Inferior parietal cortex (tissue), 1 donor: ENCODE measurements around the gene RUNX2.
A peak's percentile ranks its signal among the peaks of the same experiment; 100 is the strongest.

Experiments
- DNase-seq: peaks from one replicate; pipeline ENCODE4 v3.0.0-alpha.2; 2016; ENCODE audit errors: extremely low spot score

RUNX2 gene

DNA sequence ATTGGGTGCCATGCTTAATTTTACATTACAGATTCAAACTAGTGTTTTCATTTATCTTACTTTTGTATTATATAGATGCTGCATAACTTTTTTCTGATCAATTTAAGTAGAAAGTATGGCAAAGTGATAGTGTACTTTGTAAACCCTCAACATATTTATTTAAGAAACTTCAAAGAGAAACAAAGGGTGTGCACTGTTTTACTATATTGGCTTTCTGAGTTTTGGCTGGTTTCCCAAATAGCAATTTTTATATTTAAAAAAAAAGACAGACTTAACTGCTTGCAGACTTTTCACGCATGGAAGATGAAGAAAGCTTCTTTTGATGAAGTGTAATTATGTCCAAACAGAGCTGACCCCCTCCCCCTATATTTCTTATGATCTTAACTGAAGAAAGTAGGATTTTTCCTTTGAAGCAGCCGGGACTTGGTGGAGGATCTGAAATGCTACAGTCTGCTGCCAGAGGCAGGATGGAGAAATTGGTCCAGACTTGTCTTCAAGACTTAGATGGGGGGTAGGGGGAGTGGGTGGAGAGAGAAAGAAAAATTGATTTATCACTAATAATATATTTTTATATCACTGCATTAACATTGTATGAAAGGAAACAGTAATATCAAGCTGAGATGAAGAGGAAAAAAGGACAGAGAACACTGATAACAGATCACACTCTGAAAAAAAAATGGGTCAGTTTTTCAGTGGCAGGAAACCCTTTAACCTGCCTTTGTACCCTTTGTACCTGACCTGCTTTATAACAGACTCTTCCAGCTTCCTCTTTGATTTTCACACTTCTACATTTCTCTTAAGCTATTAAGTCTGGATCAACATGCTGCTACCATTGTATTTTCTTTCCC lies 105.6 kb downstream of the RUNX2 start:
- no peak for DNase-seq

DNA sequence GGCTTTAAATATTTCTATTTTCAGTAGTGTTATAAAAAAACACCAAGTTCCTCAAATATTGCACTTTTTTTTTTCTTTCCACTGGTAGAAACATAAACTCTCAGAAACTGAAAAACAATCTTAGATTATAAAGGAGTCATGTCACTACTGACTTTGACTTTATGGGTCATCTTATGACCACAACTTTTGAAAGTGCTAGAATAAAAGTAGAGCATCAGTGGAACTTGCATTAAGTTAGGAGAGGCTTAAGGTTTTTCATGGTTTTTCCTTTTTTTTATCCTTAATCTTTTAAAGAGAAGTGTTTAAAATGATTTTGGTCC lies 106.2 kb downstream of the RUNX2 start:
- no peak for DNase-seq

DNA sequence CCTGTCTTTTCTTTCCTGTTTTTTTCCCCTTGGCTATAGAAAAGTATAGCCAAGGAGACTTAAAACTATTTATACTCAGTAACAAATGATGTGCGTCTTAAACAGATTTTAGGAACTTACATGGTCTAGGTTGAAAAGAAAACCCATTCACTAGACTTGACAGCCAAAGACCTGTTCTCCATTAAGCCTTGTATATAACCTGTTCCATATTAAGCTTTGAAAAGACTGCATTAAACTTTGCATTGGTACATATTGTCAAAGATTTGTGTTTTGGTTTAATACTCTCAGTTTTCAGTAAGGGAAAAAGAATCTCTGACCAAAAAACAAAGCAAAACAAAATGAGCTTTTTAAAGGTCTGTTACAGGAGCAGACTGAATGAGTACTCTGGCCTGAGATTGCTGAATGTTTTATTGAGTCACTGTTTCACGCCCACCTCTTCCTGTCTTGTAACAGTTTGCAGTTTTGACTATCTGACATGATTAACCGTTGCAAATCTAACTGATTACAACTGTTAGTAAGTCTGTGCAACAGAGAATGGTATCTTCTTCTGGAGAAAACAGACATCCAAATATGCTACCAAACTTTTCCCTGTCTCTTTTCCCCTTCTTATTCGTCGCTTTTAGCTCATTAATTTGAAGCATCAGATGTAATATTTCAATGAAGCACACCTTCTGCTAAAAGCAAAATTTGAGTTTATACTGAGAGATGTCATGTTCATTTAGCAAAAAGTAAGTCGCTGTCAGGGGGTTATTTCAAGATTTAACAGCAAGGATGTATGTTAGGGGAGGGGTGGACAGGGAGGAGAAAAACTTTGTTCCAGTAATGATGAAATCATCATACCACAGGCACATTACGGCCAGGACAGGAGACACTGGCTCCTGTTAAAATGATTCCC lies 108.7 kb downstream of the RUNX2 start:
- DNase-seq = no peak

DNA sequence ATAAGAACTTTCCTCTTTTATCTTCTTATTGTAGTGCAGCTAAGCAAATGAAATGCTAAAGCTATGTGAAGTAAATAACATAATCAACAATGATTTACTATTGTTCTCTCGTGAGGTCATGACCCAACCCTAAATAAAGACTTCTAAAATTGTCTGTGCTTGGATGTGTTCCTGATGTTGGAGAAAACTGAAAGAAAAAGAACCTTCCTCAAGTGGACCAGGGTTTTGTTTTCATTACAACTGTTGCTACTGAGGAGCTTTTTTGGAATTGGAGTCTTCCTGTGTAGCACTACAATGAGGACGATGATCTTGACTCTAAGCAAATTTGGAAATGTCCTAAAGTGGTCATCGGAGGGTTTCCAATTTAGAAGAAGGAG lies 109.3 kb downstream of the RUNX2 start:
- no peak for DNase-seq

DNA sequence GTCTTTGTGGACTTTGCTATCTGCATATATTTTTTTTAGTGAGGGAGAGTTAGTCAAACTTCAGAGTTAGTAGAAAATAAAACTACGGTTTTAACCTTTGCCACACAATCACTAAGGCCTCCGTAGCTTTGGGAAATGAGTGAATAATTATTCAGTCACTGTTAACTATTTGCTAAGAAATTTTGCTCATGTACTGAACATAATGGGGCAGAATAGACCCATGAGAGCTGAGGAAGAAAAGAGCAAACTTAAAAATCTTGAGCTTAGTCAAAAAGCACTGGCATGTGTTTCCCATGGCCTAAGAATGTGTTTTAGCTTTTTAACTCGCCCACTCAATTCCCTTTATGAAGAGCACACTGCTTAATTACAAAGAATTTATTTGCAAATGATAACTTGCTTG lies 110.0 kb downstream of the RUNX2 start:
- no peak for DNase-seq

DNA sequence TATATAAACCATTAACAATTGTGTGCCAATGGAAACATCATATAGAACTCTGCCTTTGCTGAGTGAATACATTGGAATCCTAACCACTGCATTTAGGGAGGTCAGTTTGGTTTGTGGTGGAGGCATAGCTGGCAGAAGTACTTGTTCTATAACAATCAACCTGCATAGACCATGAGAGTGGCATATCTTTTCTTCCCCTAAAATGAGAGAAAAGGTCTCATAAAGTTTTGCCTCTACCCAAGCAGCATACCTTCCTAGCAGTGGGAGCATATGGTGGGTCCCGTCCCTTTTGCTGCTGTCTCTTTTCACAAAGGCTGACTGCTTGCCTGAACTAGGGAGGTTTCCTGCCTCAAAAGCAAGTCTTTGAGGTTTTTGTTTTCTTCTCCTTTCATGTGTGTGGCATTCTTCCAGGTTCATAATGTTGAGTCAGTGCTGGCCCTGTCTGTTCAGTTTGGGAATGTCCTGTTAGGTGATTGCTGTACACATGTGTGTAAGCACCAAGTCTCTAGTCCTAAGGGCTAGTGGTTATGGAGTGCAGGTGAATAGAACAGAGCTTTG lies 110.8 kb downstream of the RUNX2 start:
- no peak for DNase-seq

DNA sequence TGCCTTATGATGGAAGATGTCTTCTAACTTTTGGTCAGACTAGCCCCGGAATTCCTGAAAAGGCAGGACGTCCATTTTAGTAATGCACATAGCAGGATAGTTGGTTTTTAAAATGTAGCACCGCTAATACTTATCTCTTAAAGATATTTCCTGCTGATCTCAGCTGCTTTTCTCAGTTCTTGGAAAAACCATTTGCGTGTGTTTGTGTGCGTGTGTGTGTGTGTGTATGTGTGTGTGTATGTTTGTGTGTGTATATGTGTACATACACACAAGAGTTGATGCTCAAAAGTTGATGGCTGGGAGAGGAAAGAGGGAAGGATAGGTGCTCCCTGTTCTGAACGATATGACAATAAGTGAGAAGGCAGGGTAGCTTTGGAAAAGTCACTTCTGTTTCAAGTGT lies 111.3 kb downstream of the RUNX2 start:
- DNase-seq = no peak

DNA sequence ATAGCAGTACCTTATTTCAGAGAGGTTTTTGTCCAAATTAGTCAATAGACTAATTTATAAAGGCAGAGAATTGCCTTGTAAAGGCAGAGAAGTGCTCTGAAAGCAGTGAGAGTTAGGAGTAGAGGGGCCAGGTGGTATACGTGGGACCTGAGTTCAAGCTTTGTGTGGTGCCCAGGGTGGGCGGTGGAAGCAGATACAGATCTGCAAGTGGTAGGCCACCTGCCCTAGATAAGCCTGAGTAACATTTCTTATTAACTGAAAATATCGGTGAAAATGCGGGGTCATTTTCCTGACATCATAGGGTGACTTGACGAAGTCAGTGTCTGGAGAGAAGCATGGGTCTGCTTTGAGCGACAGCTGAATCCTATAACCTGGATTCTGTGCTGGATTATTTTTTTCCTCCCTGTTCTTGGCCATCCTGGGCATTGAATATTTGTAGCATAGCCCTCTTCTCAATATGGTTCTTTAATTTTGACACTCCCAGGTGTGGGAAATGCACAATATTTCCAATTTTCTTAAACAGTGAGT lies 111.8 kb downstream of the RUNX2 start:
- DNase-seq = no peak

DNA sequence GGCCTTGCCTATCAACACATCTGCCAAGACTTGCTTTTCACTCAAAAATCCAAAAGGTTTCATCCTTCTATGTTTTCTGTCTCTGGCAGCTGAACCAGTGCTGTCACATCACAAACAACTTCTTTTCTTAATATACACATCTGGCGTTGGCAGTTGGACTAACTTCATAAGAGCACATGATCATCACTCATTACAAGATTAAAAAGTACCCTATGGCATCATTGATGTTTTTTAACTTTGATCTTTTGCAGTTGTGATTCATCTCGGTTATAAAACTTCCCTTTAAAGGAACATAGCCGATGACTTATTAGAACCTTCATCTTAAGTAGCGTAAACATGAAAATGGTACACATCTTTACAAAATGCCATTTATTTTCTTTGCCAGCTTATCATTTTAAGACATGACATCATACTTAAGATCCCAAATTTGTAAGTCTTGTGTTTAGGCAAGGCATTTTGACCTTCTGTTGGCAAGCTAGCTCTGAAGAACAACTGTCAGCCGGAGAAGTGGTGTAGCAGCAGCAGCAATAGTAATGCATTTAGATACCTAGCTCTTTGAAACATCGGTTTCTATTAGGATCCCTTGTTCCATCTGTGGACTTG lies 113.8 kb downstream of the RUNX2 start:
- no peak for DNase-seq

DNA sequence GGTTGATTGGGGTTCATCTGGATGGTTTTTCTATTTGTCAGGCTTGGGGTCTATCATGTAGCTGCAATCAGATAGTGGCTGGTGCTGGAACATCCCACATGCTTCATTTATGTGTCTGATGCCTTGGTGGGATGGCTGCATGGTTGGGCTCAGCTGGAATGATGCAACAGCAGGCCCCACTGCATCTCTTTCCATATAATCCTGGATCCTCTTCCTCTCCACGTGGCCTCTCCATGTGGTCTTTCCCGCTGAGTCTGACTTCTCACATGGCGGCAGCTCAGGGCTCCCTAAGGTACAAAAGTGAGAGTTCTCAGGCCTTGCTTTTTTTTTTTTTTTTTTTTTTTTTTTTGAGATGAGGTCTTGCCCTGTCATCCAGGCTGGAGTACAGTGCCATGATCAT lies 114.6 kb downstream of the RUNX2 start:
- DNase-seq = no peak

DNA sequence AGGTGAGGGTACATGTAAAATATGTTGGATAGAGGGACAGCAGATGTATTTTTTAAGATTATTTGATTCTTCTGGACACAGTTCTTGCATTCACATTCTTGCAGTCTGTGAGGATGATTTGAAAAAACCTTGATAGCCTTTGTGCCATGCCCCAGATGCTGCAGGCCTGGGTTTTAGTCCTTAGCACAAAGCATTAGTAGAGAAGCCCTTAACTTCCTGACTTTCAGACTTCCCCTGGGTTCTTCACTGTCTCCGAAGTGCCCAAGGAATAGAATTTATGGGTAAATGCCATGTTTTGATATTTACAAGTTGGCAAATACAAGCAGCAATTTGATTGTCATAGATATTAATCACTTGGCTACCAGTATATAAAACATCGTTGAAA lies 117.2 kb downstream of the RUNX2 start:
- no peak for DNase-seq

DNA sequence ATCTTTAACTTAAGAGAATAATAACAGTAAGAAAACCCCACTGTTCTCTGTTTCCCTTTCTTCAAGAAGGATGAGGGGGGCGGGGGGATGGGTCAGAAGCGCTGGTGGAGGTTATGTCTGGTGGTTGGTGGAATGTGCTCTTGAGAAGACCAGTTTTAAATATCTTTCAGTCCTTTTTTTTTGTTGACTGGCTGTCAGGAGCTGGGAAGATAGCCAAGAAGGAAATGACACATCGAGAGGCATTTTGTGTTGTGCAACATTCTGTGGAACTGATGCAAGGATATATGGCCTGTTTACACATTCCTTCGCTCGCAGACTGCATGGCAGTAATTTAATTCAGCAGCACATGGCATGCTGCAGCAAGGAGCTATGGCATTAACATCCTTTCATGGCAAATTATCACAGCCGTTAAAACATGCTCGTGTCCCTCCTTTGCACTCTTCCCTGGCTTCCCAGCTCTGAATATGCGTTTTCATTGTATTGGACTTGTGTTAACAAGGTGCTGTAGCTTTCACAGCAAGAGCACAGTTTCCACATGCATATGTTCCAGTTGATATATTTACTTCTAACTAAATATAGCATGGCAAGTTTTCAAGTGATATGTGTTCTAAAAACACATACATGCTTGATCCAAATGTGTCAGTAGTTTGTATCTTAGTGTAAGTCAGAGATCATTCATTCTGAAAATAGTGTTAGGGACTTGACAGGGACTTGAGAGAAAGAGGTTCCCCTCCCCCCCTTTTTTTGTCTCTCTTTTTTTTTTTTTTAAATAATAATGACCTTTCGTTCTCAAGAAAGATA lies 117.8 kb downstream of the RUNX2 start:
- peak; percentile 73 for DNase-seq

DNA sequence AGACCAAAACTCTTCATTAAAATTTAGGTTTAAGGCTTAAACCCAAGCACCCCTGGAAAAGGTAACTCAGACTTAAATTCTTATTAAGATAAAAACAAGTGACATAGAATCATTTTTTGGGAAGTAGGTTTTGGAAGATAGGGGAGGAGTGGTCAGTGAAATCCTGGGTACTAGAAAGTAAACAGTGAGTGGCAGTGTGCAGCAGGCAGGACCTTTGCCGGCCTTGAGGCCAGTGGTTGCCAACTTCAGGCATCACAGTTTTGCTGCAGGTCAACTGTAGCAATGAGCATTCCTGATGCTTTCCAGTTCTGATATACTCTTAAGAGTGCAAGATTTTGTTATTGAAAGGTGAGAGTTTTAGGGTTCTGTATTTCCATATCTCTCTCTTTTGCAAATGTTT lies 118.9 kb downstream of the RUNX2 start:
- no peak for DNase-seq

DNA sequence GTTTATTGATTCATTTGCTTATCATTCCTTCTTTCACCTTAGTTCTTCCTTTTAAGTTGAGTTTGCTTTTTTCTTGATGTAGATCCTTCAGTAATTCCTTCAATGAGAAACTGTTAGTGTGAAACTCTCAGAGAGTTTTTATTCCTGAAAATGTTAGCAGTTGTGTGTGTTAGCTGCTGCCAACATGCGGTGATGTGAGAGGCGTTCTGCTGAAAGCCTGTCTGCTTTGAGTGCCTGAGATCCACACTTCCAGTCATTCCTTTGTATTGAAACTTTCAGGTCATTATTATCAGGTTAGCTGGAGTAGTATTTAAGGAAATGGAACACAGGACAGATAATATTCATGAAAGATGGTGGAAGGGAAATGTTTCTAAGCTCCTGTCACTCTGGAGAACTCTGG lies 119.6 kb downstream of the RUNX2 start:
- DNase-seq = no peak

DNA sequence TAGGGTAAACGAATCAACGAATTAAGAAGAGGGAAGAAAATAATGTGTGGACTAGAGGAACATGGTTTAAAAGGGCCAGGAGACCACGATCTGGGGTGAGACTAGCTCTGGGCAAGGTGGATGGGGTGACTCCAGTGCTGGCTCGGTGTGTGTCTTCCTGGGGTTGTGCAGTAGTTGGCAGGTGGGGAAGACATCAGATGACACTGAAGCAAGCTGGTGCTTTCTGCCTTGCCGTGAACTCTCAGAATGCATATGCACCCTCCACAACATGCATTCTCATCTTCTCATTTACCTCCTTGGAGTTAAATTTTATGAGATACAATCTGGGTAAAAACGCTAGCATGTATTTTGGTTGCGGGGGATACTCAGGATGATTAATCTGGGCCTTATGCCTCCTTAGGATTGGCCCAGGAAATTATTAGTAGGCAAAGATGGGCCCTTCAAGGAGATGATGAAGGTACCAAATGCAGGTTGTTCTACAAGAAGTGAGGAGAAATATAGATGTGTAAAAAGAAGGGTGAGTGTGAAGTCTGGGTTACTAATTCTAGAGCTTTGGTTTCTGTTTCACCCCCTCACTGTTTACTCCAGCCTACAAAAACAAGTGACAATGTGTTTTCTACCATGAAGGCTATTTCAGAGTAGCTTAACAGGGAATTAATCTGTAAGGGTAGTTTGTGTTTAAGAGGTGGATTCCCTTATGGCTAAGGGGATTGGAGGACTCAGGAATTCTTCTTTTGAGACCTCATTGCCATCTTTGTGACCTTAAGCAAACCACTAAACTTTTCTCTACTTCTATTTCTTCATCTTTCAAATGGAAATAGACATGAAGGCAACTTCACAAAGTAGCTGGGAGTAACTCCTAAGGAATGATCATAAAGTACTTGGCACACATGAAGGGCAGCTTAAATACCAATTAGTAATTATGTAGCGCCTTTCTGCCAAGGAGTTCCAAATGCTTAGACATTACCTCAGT lies 120.6 kb downstream of the RUNX2 start:
- DNase-seq = no peak

DNA sequence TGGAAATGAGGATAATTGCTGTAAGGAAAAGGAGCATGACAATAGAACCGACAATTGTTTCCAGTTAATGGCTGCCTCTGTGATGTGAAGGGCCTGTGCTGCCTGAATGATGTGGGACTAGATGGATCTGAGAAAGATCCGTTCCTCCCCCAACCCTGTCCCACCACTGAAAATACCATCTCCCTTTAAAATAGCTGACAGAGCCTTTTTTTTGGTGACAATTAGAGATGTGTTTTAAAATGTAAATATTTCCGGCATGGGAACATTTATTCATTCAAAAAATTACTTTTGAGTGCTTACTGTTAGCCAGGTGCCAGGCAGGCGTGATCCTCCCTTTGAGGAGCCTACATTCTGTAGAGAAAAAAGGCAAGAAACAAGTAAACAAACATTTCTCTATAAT lies 122.0 kb downstream of the RUNX2 start:
- DNase-seq = no peak

DNA sequence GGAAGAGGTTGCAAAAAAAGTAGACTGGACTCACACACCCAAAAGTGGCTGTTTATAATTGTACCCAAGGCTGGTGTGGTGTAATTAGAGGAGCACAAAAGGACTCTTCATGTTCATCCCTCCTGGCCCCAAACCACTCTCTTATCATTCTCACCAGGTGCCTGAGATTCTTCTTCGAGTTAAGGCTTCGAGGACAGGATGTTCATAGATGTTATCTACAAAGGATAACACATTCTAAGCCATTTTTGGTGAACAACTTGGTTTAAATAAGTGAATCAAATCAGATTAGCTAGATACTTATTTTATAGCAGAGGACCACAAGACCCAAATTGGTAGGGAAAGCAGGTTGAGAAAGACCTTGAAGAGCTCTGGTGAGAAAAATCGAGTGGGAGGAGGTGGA lies 122.7 kb downstream of the RUNX2 start:
- DNase-seq = no peak

DNA sequence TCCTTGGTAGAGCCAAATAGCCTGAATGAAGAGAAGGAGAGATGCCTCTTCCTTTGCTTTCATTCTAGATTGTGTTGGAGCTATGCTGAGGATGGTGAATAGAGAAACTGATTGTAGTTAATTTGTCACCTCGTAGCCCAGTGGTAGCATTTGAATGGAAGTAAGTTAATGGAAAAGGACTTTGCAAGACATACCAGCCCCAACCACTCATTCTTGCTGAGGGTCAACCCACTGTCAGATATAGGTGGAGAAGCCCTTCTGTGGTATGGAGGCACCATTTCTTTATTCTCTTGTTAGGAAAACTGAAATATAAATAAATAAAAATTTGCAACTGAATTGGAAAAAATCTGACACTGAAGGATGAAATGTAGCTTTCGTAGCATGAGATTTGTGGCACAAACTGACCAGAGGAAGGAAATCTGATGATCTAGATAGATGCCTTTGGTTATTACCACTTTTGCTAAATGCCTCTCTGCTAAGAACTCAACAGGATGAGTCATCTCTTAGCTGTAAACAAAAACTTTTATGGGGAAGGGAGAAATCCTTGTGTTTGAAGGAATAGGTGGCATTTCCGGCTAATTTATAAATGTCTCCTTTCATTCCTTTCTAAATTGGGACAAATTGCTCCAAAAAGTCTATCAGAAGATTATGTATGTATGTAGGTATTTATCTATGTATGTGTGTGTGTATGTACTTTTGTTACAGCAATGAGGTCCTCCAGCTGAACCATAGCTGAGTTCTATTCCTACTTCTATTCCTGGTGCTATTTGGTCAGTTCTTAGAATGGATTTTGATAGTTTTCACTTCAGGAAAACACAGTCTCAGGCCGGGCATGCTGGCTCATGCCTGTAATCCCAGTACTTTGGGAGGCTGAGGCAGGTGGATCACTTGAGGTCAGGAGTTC lies 126.1 kb downstream of the RUNX2 start:
- DNase-seq = no peak

DNA sequence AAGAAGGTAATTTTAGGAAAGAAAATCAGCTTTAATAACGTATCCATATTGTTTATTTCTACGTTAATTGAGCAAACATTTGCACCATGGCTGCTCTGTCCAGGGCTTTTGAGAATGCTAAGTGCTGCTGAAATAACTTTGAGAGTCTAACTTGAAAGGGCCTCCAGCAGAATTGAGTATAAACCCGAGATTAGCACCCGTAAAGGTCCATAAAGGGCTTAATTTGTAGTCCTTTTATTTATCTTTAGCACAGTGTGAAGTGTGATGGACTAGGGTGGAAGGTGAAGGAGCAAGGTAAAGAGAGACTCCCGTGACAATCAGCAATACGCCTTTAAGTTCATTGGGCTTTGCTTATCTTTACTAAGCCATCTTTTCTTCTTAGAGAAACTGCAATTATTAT lies 127.3 kb downstream of the RUNX2 start:
- DNase-seq = no peak
